SK-N-MC (cell line): ENCODE measurements around the gene MRPL21.

Source experiments
- EZH2 ChIP-seq: fragments of 200-600 bp; sonication (generic); IDR thresholded peaks from one replicate; pipeline ENCODE4 v1.6.1; 2017; ENCODE audit warnings: antibody characterized with exemption
- POLR2AphosphoS5 ChIP-seq: IDR thresholded peaks from 2 replicates; pipeline ENCODE4 v1.6.1; 2012; ENCODE audit warnings: mild to moderate bottlenecking, low read depth, low read length, borderline replicate concordance

GRCh38 chr11:68905421-68906360 is 2.1 kb upstream of the MRPL21 start:
- TF ChIP-seq POLR2AphosphoS5 = no peak
- TF ChIP-seq EZH2 = no peak
